Mucosa of descending colon (tissue), 3 donors: ENCODE results near the gene RIF1. TPM values are rescaled to one million over a fixed set of nuclear protein-coding genes. Genes with fewer than 3 reads are reported as not detected.

Source experiments
- ATAC-seq: fragments of 200-7000 bp; cut with Tn5 transposase; one replicate; pipeline ENCODE4 v1.9.1; 2020; ENCODE audit warnings: mild to moderate bottlenecking, moderate library complexity
- DNase-seq, 3 donors: peaks; one replicate each; pipeline ENCODE4 v3.0.0-alpha.2; 2020
- H3K36me3 ChIP-seq: fragments of 200-600 bp; one replicate; pipeline ENCODE4 v1.8.0; 2021; ENCODE audit warnings: low read depth, mild to moderate bottlenecking
- H3K4me1 ChIP-seq: fragments of 200-600 bp; one replicate; pipeline ENCODE4 v1.8.0; 2021; ENCODE audit warnings: low read depth, mild to moderate bottlenecking
- H3K4me3 ChIP-seq: fragments of 200-600 bp; one replicate; pipeline ENCODE4 v1.8.0; 2021; ENCODE audit warnings: mild to moderate bottlenecking
- H3K9me3 ChIP-seq: fragments of 200-600 bp; one replicate; pipeline ENCODE4 v1.8.0; 2021; ENCODE audit warnings: mild to moderate bottlenecking
- intact Hi-C, 2 donors: fragments of 100-400 bp; cut with DNase I in 1 of 2; cut with micrococcal nuclease in 1 of 2; formaldehyde crosslinking; loops; one replicate each; pipeline versions ENCODE4 v1.11.0 to v1.11.1; 2022; cut with DNase I, micrococcal nuclease
- total RNA-seq, 3 donors: library from RNA; stranded (reverse); fragmentation: NEBNext Ultra II Directional in 2 of 3; extraction: Animal tissue kit (Norgen Biotek cat#: 25700) in 2 of 3; gene quantifications; one replicate each; pipeline versions ENCODE4 v1.2.1 to v1.2.4, GENCODE V29; 2021 to 2023
- TF ChIP-seq, protein P1 (sequence below): fragments of 200-600 bp; IDR thresholded peaks from one replicate; pipeline ENCODE4 v1.8.0; 2022; ENCODE audit warnings: antibody characterized with exemption, mild to moderate bottlenecking
- donor health status: DM: no; HTN: no; CAD: no; lungs with moderate emphysema.
- donor health status: DM: no; HTN: no; CAD: no.
- donor health status: DM: no; HTN: yes; CAD: no.

RIF1 gene
- total RNA-seq, 3 donors from 2014 or later, result 25.7 to 42.5 (median 32.9) TPM

DNA sequence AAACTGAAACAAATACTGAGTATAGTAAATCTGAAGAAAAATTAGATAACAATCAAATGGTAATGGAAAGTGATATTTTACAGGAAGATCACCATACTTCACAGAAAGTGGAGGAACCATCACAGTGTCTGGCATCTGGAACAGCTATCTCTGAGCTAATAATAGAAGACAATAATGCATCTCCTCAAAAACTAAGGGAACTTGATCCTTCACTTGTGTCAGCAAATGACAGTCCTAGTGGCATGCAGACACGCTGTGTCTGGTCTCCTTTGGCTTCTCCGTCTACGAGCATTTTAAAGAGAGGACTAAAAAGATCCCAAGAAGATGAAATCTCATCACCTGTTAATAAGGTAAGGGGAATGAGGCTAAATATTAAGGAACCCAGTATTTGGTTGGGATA lies 56.1 kb downstream of the RIF1 start:
- Histone ChIP-seq H3K36me3 (peaks cover 18% of the 10 kb centered on the region), H3K9me3 (no peaks in the 10 kb centered on the region), H3K4me3 (no peak overlapping the region), H3K4me1 (no peaks in the 10 kb centered on the region)
- TF ChIP-seq, protein P1, sequence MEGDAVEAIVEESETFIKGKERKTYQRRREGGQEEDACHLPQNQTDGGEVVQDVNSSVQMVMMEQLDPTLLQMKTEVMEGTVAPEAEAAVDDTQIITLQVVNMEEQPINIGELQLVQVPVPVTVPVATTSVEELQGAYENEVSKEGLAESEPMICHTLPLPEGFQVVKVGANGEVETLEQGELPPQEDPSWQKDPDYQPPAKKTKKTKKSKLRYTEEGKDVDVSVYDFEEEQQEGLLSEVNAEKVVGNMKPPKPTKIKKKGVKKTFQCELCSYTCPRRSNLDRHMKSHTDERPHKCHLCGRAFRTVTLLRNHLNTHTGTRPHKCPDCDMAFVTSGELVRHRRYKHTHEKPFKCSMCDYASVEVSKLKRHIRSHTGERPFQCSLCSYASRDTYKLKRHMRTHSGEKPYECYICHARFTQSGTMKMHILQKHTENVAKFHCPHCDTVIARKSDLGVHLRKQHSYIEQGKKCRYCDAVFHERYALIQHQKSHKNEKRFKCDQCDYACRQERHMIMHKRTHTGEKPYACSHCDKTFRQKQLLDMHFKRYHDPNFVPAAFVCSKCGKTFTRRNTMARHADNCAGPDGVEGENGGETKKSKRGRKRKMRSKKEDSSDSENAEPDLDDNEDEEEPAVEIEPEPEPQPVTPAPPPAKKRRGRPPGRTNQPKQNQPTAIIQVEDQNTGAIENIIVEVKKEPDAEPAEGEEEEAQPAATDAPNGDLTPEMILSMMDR, result no peak
- DNase-seq (no peak), ATAC-seq (no peak)
- intact Hi-C loops, result no loop called here

DNA sequence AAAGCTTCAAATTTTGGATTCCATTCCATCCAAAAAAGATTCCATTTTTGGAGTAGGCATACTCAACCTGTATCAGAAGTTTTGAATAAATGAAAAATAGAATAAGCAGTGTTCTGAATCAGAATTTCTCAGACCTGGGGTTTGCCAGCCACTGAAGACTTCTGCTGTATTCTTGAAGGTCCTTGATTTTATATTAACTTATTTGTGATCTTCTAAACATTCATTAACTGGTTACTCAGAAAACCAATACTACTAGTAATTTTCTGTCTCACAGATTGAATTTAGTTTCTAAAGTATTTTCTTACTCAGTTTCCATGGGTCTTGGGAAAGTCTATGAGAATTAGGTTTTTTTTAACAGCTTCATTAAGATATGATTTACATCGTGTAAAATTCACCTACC lies 60.9 kb downstream of the RIF1 start:
- Histone ChIP-seq H3K9me3 (no peaks in the 10 kb centered on the region), H3K36me3 (peaks cover 6% of the 10 kb centered on the region), H3K4me3 (no peak overlapping the region), H3K4me1 (no peaks in the 10 kb centered on the region)
- TF ChIP-seq, protein P1, result no peak
- no peak for DNase-seq
- ATAC-seq, result no peak
- intact Hi-C loops, result no loop called here

DNA sequence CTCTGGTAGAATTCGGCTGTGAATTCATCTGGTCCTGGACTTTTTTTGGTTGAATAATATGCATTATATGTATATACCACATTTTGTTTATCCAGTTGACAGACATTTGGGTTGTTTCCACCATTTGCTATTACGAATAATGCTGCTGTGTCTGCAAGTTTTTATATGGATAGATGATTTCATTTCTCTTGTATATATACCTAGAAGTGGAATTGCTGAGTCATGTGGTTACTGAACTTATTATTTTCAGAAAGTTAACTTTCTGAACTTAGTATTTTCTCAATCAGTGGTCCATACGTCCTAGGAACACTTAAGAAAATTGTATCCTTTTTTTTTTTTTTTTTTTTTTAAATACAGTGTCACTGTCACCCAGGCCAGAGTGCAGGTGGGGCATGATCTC lies 63.3 kb downstream of the RIF1 start:
- ATAC-seq (no peak), DNase-seq (no peak)
- intact Hi-C loops, result no loop called here
- H3K9me3 ChIP-seq, result no peaks in the 10 kb centered on the region
- peaks cover 6% of the 10 kb centered on the region for H3K36me3 ChIP-seq
- no peaks in the 10 kb centered on the region for H3K4me1 ChIP-seq
- TF ChIP-seq, protein P1, result no peak
- H3K4me3 ChIP-seq, result no peak overlapping the region

- intact Hi-C loops, result no loop called here
- no peak for ATAC-seq
- Histone ChIP-seq H3K36me3 (no peaks in the 10 kb centered on the region), H3K4me3 (no peak overlapping the region), H3K4me1 (no peaks in the 10 kb centered on the region), H3K9me3 (no peaks in the 10 kb centered on the region)
- TF ChIP-seq, protein P1, result no peak
- no peak for DNase-seq
These were observed 65.4 kb downstream of the RIF1 start for GRCh38 chr2:151475071-151475470.

DNA sequence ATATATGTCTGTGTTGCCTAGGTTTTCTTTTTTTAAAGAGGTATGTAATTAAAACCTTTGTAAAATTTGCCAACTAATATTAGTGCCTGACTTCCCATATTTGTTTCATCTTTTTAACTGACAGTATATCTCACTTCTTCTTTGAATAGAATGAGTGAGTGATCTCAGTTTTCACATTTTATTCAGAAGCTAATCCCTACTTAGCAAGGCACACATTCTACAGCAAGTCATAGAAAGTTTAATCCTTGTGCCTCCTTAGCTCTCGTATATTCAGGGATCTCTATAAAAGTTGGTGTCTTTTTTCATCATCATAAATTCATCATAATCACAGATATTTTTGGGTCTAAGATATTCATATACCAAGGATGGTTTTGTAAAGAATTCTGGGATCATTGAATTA lies 66.6 kb downstream of the RIF1 start:
- DNase-seq (no peak), ATAC-seq (no peak)
- no peaks in the 10 kb centered on the region for H3K9me3 ChIP-seq
- no peak overlapping the region for H3K4me3 ChIP-seq
- no peaks in the 10 kb centered on the region for H3K4me1 ChIP-seq
- intact Hi-C loops, result no loop called here
- H3K36me3 ChIP-seq, result no peaks in the 10 kb centered on the region
- TF ChIP-seq, protein P1, result no peak

DNA sequence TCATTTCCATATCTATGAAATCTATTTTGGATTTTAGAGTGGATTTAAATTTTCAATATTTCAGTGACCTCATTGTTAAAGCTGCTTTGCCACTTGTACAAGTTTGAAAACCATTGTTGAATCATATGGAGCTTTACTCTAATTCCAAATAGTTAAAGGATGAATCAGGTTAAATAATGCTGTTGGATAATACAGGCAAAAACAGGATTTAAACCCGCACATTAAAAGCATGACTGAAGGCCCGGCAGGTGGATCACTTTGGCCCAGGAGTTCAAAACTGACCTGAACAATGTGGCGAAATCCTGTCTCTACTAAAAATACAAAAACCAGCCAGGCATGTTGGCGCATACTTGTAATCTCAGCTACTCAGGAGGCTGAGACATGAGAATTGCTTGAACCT lies 68.3 kb downstream of the RIF1 start:
- no peaks in the 10 kb centered on the region for H3K9me3 ChIP-seq
- H3K4me3 ChIP-seq, result no peak overlapping the region
- H3K4me1 ChIP-seq, result no peaks in the 10 kb centered on the region
- no peaks in the 10 kb centered on the region for H3K36me3 ChIP-seq
- TF ChIP-seq, protein P1, result no peak
- DNase-seq (no peak), ATAC-seq (no peak)
- intact Hi-C loops, result no loop called here
